IMR-90 (cell line): ENCODE data around the gene SLPI. TPM values are rescaled to one million over a fixed set of nuclear protein-coding genes. Genes with fewer than 3 reads are reported as not detected.

ENCODE experiments used
- ATAC-seq: fragments of 200-7000 bp; cut with Tn5 transposase; 2 replicates; pipeline ENCODE4 v1.9.1; 2020; ENCODE audit warnings: low read depth, mild to moderate bottlenecking, moderate library complexity
- BruUV-seq: library from RNA; stranded (reverse); fragments of 400-500 nt; replicated peaks from 2 replicates; lab custom pipeline; 2021; lab: Mats Ljungman, UMichigan
- CTCF ChIA-PET: fragments of 300-600 bp; formaldehyde crosslinking; extraction: SDS; loops from one replicate; lab custom pipeline; 2021; ENCODE audit warnings: antibody characterized with exemption; lab: Yijun Ruan, JAX
- POLR2A ChIA-PET: fragments of 300-600 bp; sonication (Branson Sonifier 250); formaldehyde crosslinking; loops from one replicate; lab custom pipeline; 2022; ENCODE audit warnings: antibody characterized with exemption; ENCODE audit not compliant: unreplicated experiment; lab: Charles Lee
- DNase-seq: peaks from one replicate; pipeline ENCODE4 v3.0.0; 2013
- H2AFZ ChIP-seq: replicated peaks from 2 replicates; pipeline ENCODE3; 2013; ENCODE audit warnings: low read length, mild to moderate bottlenecking; ENCODE audit not compliant: poor library complexity
- H2AK5ac ChIP-seq: 2 replicates; pipeline ENCODE4 v1.6.1; 2013; ENCODE audit warnings: low read depth, low read length, inconsistent platforms
- H2AK9ac ChIP-seq: replicated peaks from 2 replicates; pipeline ENCODE3; 2013; ENCODE audit warnings: mild to moderate bottlenecking, low read depth, low read length, moderate library complexity; ENCODE audit not compliant: poor library complexity
- H2BK120ac ChIP-seq: 2 replicates; pipeline ENCODE4 v1.6.1; 2013; ENCODE audit warnings: low read depth, low read length, inconsistent platforms
- H2BK15ac ChIP-seq: 3 replicates; pipeline ENCODE4 v1.6.1; 2013; ENCODE audit warnings: low read depth, low read length, inconsistent platforms
- H2BK20ac ChIP-seq: 2 replicates; pipeline ENCODE4 v1.6.1; 2013; ENCODE audit warnings: low read depth, mild to moderate bottlenecking, inconsistent platforms, low read length, moderate library complexity
- H2BK5ac ChIP-seq: 2 replicates; pipeline ENCODE4 v1.6.1; 2013; ENCODE audit warnings: mild to moderate bottlenecking, low read depth, low read length, inconsistent platforms; ENCODE audit not compliant: poor library complexity, severe bottlenecking
- H3K14ac ChIP-seq: replicated peaks from 2 replicates; pipeline ENCODE4 v1.6.1; 2013; ENCODE audit warnings: low read depth, low read length, inconsistent platforms
- H3K18ac ChIP-seq: 2 replicates; pipeline ENCODE4 v1.6.1; 2013; ENCODE audit warnings: low read depth, low read length, control low read depth
- H3K23ac ChIP-seq: 2 replicates; pipeline ENCODE4 v1.6.1; 2013; ENCODE audit warnings: low read depth, low read length, inconsistent platforms
- H3K27ac ChIP-seq: 2 replicates; pipeline ENCODE4 v1.5.1; 2013; ENCODE audit warnings: mild to moderate bottlenecking, control low read depth, low read length; ENCODE audit not compliant: insufficient read depth
- H3K27me3 ChIP-seq: 2 replicates; pipeline ENCODE4 v1.6.1; 2013; ENCODE audit warnings: low read length; ENCODE audit not compliant: control insufficient read depth, insufficient read depth
- H3K36me3 ChIP-seq: 2 replicates; pipeline ENCODE4 v1.6.1; 2013; ENCODE audit warnings: low read length, mixed read lengths; ENCODE audit not compliant: control insufficient read depth, insufficient read depth
- H3K4ac ChIP-seq: 2 replicates; pipeline ENCODE4 v1.6.1; 2013; ENCODE audit warnings: low read depth, low read length, inconsistent platforms
- H3K4me1 ChIP-seq: 2 replicates; pipeline ENCODE4 v1.6.1; 2013; ENCODE audit warnings: low read length, mixed read lengths; ENCODE audit not compliant: control insufficient read depth, insufficient read depth
- H3K4me2 ChIP-seq: 2 replicates; pipeline ENCODE4 v1.6.1; 2013; ENCODE audit warnings: low read depth, mild to moderate bottlenecking, control low read depth, low read length, moderate library complexity
- H3K4me3 ChIP-seq: 2 replicates; pipeline ENCODE4 v1.5.1; 2013; ENCODE audit warnings: low read depth, mild to moderate bottlenecking, control low read depth, low read length, moderate library complexity; ENCODE audit not compliant: insufficient read depth
- H3K56ac ChIP-seq: 2 replicates; pipeline ENCODE4 v1.6.1; 2013; ENCODE audit warnings: low read length, inconsistent platforms; ENCODE audit not compliant: insufficient read depth; ENCODE audit errors: extremely low read depth
- H3K79me1 ChIP-seq, 2 experiments: 2 replicates each; pipeline ENCODE4 v1.6.1; 2013; ENCODE audit warnings: low read length in 2 of 2, inconsistent platforms in 1 of 2, low read depth in 1 of 2
- H3K9ac ChIP-seq: 2 replicates; pipeline ENCODE4 v1.6.1; 2013; ENCODE audit warnings: low read depth, low read length, control low read depth
- H3K9me1 ChIP-seq: 2 replicates; pipeline ENCODE4 v1.6.1; 2013; ENCODE audit warnings: low read length, inconsistent platforms; ENCODE audit not compliant: insufficient read depth
- H3K9me3 ChIP-seq: 2 replicates; pipeline ENCODE4 v1.6.1; 2013; ENCODE audit warnings: low read length; ENCODE audit not compliant: control insufficient read depth, insufficient read depth
- H4K20me1 ChIP-seq: 2 replicates; pipeline ENCODE4 v1.6.1; 2013; ENCODE audit warnings: low read length, inconsistent platforms; ENCODE audit not compliant: insufficient read depth
- H4K5ac ChIP-seq: 2 replicates; pipeline ENCODE4 v1.6.1; 2013; ENCODE audit warnings: mild to moderate bottlenecking, low read depth, low read length, control low read depth
- H4K8ac ChIP-seq, 2 experiments: 2 replicates each; pipeline ENCODE4 v1.6.1; 2013; ENCODE audit warnings: low read depth in 2 of 2, low read length in 2 of 2, control low read depth in 1 of 2, inconsistent platforms in 1 of 2
- H4K91ac ChIP-seq: 2 replicates; pipeline ENCODE4 v1.6.1; 2013; ENCODE audit warnings: low read depth, low read length, inconsistent platforms; ENCODE audit not compliant: insufficient read depth
- CHD1 ChIP-seq: IDR thresholded peaks from 2 replicates; pipeline ENCODE4 v1.6.1; 2012; ENCODE audit warnings: low read depth, low read length, improper control_type of control experiment
- WGBS, 2 experiments: methylation state at CpG; one replicate each; pipeline versions ENCODE4 v1.1.5 to v1.1.7; 2013; ENCODE audit warnings: missing lambda C conversion rate in 2 of 2; ENCODE audit not compliant: insufficient read length in 1 of 2; ENCODE audit errors: extremely low coverage in 2 of 2; 5-methylcytosine and 5-hydroxymethylcytosine counted together
- dilution Hi-C: fragments of 300-500 bp; cut with HindIII; formaldehyde crosslinking; loops from one replicate; pipeline ENCODE4 v1.14.3; 2018; ENCODE audit warnings: low sequenced_read_pairs; ENCODE audit not compliant: unreplicated experiment
- in situ Hi-C: fragments of 300-500 bp; cut with MboI; formaldehyde crosslinking; loops from 3 replicates; pipeline ENCODE4 v1.14.3; 2019; ENCODE audit warnings: low sequenced_read_pairs, inconsistent platforms, mixed read lengths
- intact Hi-C: fragments of 100-400 bp; cut with micrococcal nuclease; formaldehyde crosslinking; loops from 2 replicates; pipeline ENCODE4 v1.10.0; 2022
- polyA plus RNA-seq, 3 experiments: library from polyadenylated mRNA; depleted of rRNA; stranded (reverse); fragments of >200 nt; gene quantifications; 2 replicates each; pipeline ENCODE4 v1.2.3, GENCODE V29; 2012; ENCODE audit warnings: low replicate concordance in 1 of 3
- total RNA-seq: library from RNA; depleted of rRNA; stranded (reverse); fragments of >200 nt; gene quantifications from 2 replicates; pipeline ENCODE4 v1.2.3, GENCODE V29; 2012
- TF ChIP-seq, protein P1 (sequence below): conservative IDR thresholded peaks from 2 replicates; pipeline ENCODE4 v1.5.1; 2012; ENCODE audit warnings: mild to moderate bottlenecking, low read depth, low read length, improper control_type of control experiment

Gene SLPI
- total and polyA plus RNA-seq, 2 of the 4 experiments (the other 2 are of a cell fraction) = not detected

DNA sequence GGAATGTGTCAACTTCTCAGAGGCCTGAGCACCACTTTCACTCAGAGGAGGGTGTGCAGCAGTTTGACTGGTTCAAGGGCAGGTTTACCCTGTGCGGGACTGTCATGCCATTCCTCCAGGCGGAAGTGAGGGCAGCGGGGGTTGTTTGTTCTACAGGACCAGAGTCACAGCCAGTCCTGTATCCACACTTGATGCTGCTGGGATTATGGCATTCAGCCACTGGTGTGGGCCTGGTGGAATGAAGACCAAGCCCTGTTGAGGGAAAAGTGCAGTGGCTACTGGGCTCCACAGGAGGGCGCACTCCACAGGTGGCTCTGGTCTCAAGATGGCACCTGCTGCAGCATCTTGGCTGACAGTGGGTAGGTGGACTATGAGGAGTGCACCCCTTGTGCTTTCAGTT is 18.4 kb downstream of the SLPI start:
- ChIA-PET CTCF (no interaction called here), POLR2A (no interaction called here)
- H2BK5ac ChIP-seq = no peak overlapping the region
- intact Hi-C loops = loop anchor here (10.0 kb wide), 1 partner anchor 489 kb away; the partner anchor contains the start of gene SPINT4
- no peak overlapping the region for H3K14ac ChIP-seq
- H2AK5ac ChIP-seq = no peak overlapping the region
- H3K4me2 ChIP-seq = no peak overlapping the region
- H2AK9ac ChIP-seq = no peak overlapping the region
- no peaks in the 10 kb centered on the region for H3K9me3 ChIP-seq
- H2AFZ ChIP-seq = no peak overlapping the region
- in situ Hi-C loops = no loop called here
- H3K4me3 ChIP-seq = no peak overlapping the region
- no peak overlapping the region for H2BK120ac ChIP-seq
- WGBS, 2 experiments = 79% methylated on average over 3 of the region's 4 CpGs; no CpG with 5 or more reads in 1 of the 2 experiments
- H2BK20ac ChIP-seq = no peak overlapping the region
- no peak for TF ChIP-seq CHD1
- TF ChIP-seq, protein P1, sequence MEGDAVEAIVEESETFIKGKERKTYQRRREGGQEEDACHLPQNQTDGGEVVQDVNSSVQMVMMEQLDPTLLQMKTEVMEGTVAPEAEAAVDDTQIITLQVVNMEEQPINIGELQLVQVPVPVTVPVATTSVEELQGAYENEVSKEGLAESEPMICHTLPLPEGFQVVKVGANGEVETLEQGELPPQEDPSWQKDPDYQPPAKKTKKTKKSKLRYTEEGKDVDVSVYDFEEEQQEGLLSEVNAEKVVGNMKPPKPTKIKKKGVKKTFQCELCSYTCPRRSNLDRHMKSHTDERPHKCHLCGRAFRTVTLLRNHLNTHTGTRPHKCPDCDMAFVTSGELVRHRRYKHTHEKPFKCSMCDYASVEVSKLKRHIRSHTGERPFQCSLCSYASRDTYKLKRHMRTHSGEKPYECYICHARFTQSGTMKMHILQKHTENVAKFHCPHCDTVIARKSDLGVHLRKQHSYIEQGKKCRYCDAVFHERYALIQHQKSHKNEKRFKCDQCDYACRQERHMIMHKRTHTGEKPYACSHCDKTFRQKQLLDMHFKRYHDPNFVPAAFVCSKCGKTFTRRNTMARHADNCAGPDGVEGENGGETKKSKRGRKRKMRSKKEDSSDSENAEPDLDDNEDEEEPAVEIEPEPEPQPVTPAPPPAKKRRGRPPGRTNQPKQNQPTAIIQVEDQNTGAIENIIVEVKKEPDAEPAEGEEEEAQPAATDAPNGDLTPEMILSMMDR = 0 out of 2 replicates have a peak, but pooled peaks have one; percentile 10
- H3K27me3 ChIP-seq = peaks cover 4% of the 10 kb centered on the region
- H3K36me3 ChIP-seq = no peaks in the 10 kb centered on the region
- no peaks in the 10 kb centered on the region for H3K9me1 ChIP-seq
- no peak overlapping the region for H4K91ac ChIP-seq
- no peak overlapping the region for H3K56ac ChIP-seq
- H3K9ac ChIP-seq = no peak overlapping the region
- dilution Hi-C loops = no loop called here
- ATAC-seq (no peak), DNase-seq (no peak)
- no peak overlapping the region for H4K8ac ChIP-seq
- no peak overlapping the region for H3K23ac ChIP-seq
- no peaks in the 10 kb centered on the region for H3K79me1 ChIP-seq
- no peak overlapping the region for H3K4ac ChIP-seq
- H4K20me1 ChIP-seq = no peaks in the 10 kb centered on the region
- H3K4me1 ChIP-seq = no peaks in the 10 kb centered on the region
- no peak overlapping the region for H4K5ac ChIP-seq
- H3K27ac ChIP-seq = no peak overlapping the region
- no peak overlapping the region for H3K18ac ChIP-seq
- no peak overlapping the region for H2BK15ac ChIP-seq
- BruUV-seq = no TSS peak
